ENCODE measurements around the gene NUDT1. TPM values are rescaled to one million over a fixed set of nuclear protein-coding genes. Genes with fewer than 3 reads are reported as not detected.

Gene NUDT1
- total RNA-seq, 1 experiment from 2014 or later, result 27.2 TPM

GRCh38 chr7:2223321-2223720 is 18.7 kb upstream of the NUDT1 start:
- DNase-seq (ENCODE audit: unreplicated experiment), result no peak
- Mint-ChIP-seq H3K4me1 (ENCODE audit: insufficient read depth, unreplicated experiment) (peaks cover 22% of the 10 kb centered on the region), H3K27me3 (ENCODE audit: insufficient read depth, unreplicated experiment) (no peaks in the 10 kb centered on the region), H3K4me3 (ENCODE audit: unreplicated experiment) (no peak overlapping the region), H3K36me3 (ENCODE audit: insufficient read depth, unreplicated experiment) (peaks cover 50% of the 10 kb centered on the region), H3K9me3 (ENCODE audit: unreplicated experiment) (no peaks in the 10 kb centered on the region), H3K27ac (ENCODE audit: low read depth, unreplicated experiment) (no peak overlapping the region)
- BruUV-seq (replicated peaks), result no TSS peak
- ChIA-PET CTCF (no interaction called here), POLR2A (interaction anchor here (1.4 kb wide), 1 partner anchor 9 kb away, joined by 4 read pairs; the partner anchor contains the start of gene MAD1L1)
- TF ChIP-seq CTCF (IDR thresholded peaks at IDR 0.05; ENCODE audit: unreplicated experiment), result no peak
- intact Hi-C loops (cut with micrococcal nuclease), result no loop called here

- H3K9me3 Mint-ChIP-seq (ENCODE audit: unreplicated experiment), result no peaks in the 10 kb centered on the region
- POLR2A ChIA-PET, result interaction anchor here (0.6 to 1.4 kb wide), 6 partner anchors 8 to 1449 kb away, joined by 3 to 7 read pairs (median 4); partner anchors contain the start of genes MAD1L1, MRM2 and NUDT1
- no peaks in the 10 kb centered on the region for H3K27me3 Mint-ChIP-seq (ENCODE audit: insufficient read depth, unreplicated experiment)
- CTCF ChIA-PET, result interaction anchor here (0.6 to 1.3 kb wide), 3 partner anchors 11 to 124 kb away, joined by 3 read pairs; partner anchors contain the start of genes MRM2 and NUDT1
- H3K36me3 Mint-ChIP-seq (ENCODE audit: insufficient read depth, unreplicated experiment), result peaks cover 40% of the 10 kb centered on the region
- DNase-seq (ENCODE audit: unreplicated experiment), result no peak
- peak overlapping the region; percentile 85 for H3K27ac Mint-ChIP-seq (ENCODE audit: low read depth, unreplicated experiment)
- H3K4me3 Mint-ChIP-seq (ENCODE audit: unreplicated experiment), result peak overlapping the region; percentile 64
- TF ChIP-seq CTCF (IDR thresholded peaks at IDR 0.05; ENCODE audit: unreplicated experiment), result no peak
- intact Hi-C loops (cut with micrococcal nuclease), result no loop called here
- peaks cover 22% of the 10 kb centered on the region for H3K4me1 Mint-ChIP-seq (ENCODE audit: insufficient read depth, unreplicated experiment)
- no TSS peak for BruUV-seq (replicated peaks)
Observed at GRCh38 chr7:2224491-2224928, 17.5 kb upstream of the NUDT1 start.

GRCh38 chr7:2224934-2225333 is 17.1 kb upstream of the NUDT1 start:
- peak; percentile 57 for DNase-seq (ENCODE audit: unreplicated experiment)
- H3K9me3 Mint-ChIP-seq (ENCODE audit: unreplicated experiment), result no peaks in the 10 kb centered on the region

GRCh38 chr7:2225336-2225735 is 16.7 kb upstream of the NUDT1 start:
- no peak for TF ChIP-seq CTCF (IDR thresholded peaks at IDR 0.05; ENCODE audit: unreplicated experiment)
- no TSS peak for BruUV-seq (replicated peaks)
- ChIA-PET POLR2A (interaction anchor here (0.6 to 1.3 kb wide), 6 partner anchors 8 to 179 kb away, joined by 3 to 7 read pairs (median 5); partner anchors contain the start of genes MRM2 and NUDT1), CTCF (interaction anchor here (0.8 kb wide), 1 partner anchor 28 kb away, joined by 3 read pairs; no protein-coding TSS in a partner anchor)
- peak; percentile 71 for DNase-seq (ENCODE audit: unreplicated experiment)
- no peaks in the 10 kb centered on the region for H3K27me3 Mint-ChIP-seq (ENCODE audit: insufficient read depth, unreplicated experiment)
- H3K4me1 Mint-ChIP-seq (ENCODE audit: insufficient read depth, unreplicated experiment), result peaks cover 22% of the 10 kb centered on the region
- H3K4me3 Mint-ChIP-seq (ENCODE audit: unreplicated experiment), result peak overlapping the region; percentile 64
- no peaks in the 10 kb centered on the region for H3K9me3 Mint-ChIP-seq (ENCODE audit: unreplicated experiment)
- H3K36me3 Mint-ChIP-seq (ENCODE audit: insufficient read depth, unreplicated experiment), result peaks cover 39% of the 10 kb centered on the region
- intact Hi-C loops (cut with micrococcal nuclease), result no loop called here
- peak overlapping the region; percentile 85 for H3K27ac Mint-ChIP-seq (ENCODE audit: low read depth, unreplicated experiment)

More at GRCh38 chr7:2224934-2225333, 17.1 kb upstream of the NUDT1 start:
- no peak for TF ChIP-seq CTCF (IDR thresholded peaks at IDR 0.05; ENCODE audit: unreplicated experiment)
- intact Hi-C loops (cut with micrococcal nuclease), result no loop called here
- no TSS peak for BruUV-seq (replicated peaks)
- CTCF ChIA-PET, result interaction anchor here (0.8 to 1.3 kb wide), 2 partner anchors 16 to 28 kb away, joined by 3 read pairs; partner anchors contain the start of genes MRM2 and NUDT1
- Mint-ChIP-seq H3K36me3 (ENCODE audit: insufficient read depth, unreplicated experiment) (peaks cover 39% of the 10 kb centered on the region), H3K27ac (ENCODE audit: low read depth, unreplicated experiment) (peak overlapping the region; percentile 85), H3K27me3 (ENCODE audit: insufficient read depth, unreplicated experiment) (no peaks in the 10 kb centered on the region), H3K4me3 (ENCODE audit: unreplicated experiment) (peak overlapping the region; percentile 64), H3K4me1 (ENCODE audit: insufficient read depth, unreplicated experiment) (peaks cover 22% of the 10 kb centered on the region)
- POLR2A ChIA-PET, result interaction anchor here (0.6 to 1.4 kb wide), 7 partner anchors 8 to 179 kb away, joined by 3 to 7 read pairs (median 5); partner anchors contain the start of genes MAD1L1, MRM2 and NUDT1

Measured in MCF 10A (cell line).